ENCODE results near the gene HS3ST4. TPM values are rescaled to one million over a fixed set of nuclear protein-coding genes. Genes with fewer than 3 reads are reported as not detected.
A peak's percentile ranks its signal among the peaks of the same experiment; 100 is the strongest.

HS3ST4 gene
- total RNA-seq, 1 donor: under 0.01 TPM

DNA sequence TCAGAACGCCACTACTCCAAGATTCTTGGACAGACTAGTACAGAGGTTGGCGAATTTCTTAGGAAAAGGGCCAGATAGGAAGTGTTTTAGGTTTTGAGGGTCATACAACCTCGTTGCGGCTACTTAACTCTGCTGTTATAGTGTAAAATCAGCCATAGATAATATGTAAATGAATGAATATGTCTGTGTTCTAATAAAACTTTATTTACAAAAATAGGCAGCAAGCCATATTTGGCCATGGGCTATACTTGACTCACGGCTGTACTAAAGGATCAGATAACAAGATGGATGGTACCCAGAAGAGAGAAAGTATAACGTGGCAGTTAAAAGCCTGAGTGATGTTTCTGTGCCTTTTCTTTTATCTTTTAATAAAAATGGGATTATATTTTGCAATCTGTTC is 125.5 kb downstream of the HS3ST4 start:
- DNase-seq (ENCODE audit: low read depth in 2 of 3, low spot score in 2 of 3): no peak

DNA sequence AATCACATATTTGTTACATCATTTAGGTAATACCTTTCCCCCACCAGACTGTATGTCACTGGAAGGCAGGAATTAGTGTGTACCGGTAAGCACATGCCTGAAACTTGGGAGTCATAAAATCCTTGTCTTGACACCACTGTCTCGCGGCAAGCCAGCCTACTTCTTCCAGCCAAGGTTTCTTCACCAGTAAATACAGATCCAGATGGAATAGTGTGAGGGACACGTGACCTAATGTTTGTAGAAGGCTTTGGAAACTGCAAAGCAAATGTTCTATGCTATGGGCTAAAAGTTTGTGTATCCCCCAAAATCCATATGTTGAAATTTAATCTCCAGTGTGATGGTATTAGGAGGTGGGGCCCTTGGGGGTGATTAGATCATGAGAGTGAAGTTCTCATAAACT is 126.1 kb downstream of the HS3ST4 start:
- no peak for DNase-seq (ENCODE audit: low read depth in 2 of 3, low spot score in 2 of 3)

DNA sequence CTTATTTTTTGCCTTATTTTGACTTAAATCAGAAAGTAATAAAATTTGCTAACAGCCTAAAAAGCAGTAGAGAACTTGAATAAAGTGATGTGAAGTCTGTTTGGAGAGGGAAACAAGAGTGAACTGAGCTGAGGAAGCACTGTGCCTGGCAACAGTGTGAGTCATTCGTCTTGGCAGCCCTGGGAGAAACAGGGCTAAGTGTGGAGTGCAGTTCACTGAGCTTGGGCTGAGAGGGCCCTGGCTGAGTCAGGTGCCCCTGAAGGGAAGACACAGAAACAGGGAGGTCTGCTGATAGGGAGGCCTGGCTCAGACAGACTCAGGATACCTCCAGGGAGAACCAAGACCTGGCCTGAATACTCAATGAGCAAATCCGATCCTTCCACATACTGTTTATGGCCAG is 132.1 kb downstream of the HS3ST4 start:
- no peak for DNase-seq (ENCODE audit: low read depth in 2 of 3, low spot score in 2 of 3)

DNA sequence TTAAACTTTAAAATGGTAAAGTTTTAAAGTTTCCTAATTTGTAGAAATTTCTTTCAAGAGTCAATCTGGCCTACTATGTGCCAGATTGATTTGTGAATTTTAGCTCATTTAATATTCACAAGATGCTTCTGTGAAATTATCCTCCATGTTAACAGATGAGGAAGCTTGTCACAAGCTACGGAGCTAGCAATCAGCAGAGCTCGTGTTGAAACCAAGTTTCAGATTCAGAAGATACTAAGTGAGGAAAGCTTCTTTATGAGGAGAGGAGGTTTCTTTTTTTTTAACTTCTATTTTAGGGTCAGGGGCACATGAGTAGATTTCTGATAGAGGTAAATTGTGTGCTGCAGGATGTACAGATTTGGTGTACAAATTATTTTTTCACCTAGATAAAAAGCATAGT is 135.9 kb downstream of the HS3ST4 start:
- no peak for DNase-seq (ENCODE audit: low read depth in 2 of 3, low spot score in 2 of 3)

DNA sequence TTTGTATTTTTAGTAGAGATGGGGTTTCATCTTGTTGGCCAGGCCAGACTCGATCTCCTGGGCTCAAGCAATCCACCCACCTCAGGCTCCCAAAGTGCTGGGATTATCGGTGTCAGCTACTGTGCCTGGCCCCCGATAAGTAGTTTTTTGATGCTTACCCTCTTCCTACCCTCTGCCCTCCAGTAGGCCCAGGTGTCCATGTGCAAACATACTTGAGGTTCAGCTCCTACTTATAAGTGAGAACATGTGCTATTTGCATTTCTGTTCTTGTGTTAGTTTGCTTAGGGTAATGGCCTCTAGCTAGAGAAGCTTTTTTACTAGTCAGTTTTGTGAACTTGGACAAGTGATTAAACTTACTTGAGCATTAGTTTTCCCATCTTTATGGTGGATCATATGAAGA is 136.8 kb downstream of the HS3ST4 start:
- no peak for DNase-seq (ENCODE audit: low read depth in 2 of 3, low spot score in 2 of 3)

DNA sequence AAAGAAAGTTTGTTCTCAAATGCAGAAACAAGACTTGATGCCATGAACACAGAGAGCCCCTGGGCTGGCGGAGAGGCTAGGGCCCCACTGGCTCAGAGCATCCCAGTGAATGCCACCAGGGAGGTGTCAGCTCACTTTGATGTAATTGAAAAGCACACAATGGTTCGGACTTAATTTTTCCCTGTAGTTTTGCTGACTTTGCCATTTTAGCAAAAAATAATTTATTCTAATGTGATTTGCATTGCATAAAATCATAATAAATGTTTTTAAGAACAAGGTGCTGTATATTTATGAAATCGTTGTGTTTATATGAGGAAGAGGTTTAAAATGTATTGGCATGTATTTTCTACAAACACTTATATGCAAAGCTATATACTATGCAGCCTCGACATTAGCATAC is 140.5 kb downstream of the HS3ST4 start:
- DNase-seq (ENCODE audit: low read depth in 2 of 3, low spot score in 2 of 3): no peak

DNA sequence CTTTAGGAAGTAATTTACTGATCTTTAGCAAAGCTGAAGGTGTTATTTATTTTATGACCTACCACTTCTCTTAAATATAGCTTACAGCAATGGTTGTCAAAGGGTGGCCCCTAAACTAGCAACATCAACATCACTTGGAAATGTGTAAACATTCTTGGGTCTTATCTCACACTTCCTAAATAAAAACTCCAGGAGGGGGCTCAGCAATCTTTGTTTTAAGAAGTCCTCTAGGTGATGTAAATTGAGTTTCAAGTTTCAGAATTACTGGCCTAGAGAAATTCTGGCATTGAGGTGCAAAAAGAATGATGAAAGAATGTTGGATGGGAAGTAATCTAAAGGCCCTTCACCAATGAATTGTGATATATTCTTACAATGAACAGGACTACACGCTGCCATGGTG is 142.3 kb downstream of the HS3ST4 start:
- DNase-seq (ENCODE audit: low read depth in 2 of 3, low spot score in 2 of 3): no peak

DNA sequence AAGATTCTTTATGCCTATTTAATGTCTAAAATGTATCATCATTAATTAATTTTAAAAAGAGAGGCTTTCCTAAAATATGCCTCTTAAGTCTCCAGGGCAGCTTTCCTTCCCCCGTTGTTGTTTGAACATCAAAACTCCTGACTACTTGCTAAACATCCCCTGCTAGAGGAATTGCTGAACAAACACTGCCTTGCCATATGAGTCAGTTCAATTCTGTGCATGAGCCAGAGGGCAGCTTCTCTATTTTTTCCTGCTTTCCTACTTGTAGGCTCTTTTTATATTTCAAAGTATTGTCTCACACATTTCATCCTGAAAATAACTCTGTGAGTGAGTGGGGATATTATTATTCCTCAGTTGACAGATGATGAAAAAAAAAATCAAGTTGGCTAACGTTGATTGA is 143.4 kb downstream of the HS3ST4 start:
- no peak for DNase-seq (ENCODE audit: low read depth in 2 of 3, low spot score in 2 of 3)

DNA sequence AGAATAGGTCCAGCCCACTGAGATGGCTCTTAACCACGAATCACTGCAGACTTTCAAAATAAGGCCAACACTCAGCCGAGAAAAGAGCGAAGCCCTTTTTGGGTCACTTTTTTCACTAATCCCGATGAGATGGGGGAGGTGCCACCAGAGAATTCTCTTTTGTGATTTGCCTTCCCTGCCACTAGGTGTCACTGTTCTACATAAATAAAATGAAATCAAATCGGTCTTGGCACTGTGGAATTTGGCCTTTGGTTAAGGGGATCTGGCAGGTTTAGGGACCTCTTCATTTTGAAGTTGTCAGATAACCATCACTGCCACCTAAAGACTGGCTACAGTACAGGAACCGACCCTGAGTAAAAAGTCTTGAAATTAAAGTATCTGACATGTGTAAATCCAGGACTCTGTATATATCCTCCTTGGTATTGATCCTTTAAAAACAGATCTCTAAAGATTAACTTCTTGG is 147.0 kb downstream of the HS3ST4 start:
- DNase-seq (ENCODE audit: low read depth in 2 of 3, low spot score in 2 of 3): peak; percentile 4 to 68 (median 32)

DNA sequence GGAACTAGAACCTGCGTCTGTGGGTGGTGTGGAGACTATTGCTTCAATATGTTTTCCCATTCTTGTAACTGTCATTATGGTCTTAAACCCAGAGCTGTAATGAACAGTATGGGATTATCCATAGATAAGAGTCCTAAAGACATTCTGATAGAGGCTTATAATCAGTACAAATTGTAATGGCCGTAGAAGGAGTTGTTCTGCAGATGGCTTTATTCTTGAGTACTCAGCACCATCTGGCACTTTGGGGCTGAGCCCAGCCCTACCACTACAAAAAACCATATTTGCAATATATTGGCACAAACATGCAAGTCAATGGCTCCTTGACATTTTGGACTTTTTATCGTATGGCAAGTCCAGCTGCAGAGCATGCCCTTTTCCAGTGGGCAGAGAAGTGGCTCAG is 150.0 kb downstream of the HS3ST4 start:
- no peak for DNase-seq (ENCODE audit: low read depth in 2 of 3, low spot score in 2 of 3)

DNA sequence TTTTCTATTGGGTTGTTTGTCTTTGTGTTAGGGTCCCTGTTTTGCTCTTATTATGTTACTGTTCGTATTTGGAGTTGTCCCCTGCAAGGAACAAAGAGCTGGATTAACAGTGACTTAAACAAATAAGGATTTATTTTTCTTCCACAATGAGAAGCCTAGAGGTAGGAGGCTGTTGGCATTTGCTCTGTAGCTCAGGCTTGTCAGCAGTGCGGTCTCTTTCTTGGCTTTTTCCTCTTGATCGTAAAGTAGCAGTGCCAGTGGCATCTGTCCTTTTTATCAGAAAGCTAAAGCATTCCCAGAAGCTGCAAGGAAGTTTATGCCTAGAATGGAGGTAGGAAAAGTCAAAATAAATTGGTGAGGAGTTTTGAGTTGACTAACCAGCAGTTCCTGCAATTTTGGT is 154.1 kb downstream of the HS3ST4 start:
- DNase-seq (ENCODE audit: low read depth in 2 of 3, low spot score in 2 of 3): no peak

DNA sequence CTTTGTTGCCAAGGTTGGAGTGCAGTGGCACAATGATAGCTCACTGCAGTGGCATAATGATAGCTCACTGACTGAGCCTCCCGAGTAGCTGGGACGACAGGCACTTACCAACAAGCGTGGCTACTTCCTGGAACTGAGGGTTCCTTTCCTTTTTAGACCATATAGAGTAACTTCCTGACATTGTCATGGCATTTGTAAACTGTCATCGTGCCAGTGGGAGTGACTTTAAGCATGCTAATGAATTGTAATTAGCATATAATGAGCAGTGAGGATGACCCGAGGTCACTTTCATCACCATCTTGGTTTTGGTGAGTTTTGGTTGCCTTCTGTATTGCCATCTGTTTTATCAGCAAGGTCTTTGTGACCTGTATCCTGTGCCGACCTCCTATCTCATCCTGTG is 162.4 kb downstream of the HS3ST4 start:
- DNase-seq (ENCODE audit: low read depth in 2 of 3, low spot score in 2 of 3): no peak

DNA sequence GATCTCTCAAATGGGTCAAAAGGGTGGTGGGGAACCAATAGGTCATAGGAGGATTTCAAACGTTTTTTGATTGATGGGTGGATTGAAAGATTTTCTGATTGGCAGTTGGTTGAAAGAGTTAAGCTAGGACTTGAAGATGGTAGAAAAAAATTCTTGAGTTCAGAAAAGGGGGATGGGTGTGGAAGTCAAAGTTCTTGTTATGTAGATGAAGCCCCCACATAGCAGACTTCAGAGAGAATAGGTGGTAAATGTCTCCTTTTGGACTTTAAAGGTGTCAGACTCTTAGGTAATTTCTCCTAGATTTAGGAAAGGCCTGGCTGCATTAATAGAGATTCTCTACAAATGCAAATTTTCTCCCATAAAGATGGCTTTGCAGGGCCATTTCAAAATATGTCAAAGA is 163.3 kb downstream of the HS3ST4 start:
- no peak for DNase-seq (ENCODE audit: low read depth in 2 of 3, low spot score in 2 of 3)

DNA sequence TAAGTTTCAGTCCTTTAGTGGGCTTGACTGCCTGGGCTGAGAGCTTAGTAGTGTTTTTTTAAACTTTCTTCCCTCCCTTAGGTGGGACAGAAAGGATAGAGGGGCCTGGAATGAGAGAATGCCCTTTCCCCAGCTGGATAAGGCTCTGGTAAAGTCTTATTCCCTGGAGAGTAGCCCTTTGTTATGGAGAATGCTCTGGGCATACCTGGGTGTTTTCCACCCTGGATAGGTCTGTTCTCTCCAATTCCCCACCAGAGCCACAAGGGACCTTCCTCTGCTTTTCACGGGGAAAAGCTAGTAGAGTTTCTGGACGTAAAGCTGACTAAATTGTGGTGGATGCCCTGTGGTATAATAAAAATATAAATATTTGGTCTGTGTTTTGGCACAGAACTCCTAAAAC is 164.1 kb downstream of the HS3ST4 start:
- DNase-seq (ENCODE audit: low read depth in 2 of 3, low spot score in 2 of 3): no peak

DNA sequence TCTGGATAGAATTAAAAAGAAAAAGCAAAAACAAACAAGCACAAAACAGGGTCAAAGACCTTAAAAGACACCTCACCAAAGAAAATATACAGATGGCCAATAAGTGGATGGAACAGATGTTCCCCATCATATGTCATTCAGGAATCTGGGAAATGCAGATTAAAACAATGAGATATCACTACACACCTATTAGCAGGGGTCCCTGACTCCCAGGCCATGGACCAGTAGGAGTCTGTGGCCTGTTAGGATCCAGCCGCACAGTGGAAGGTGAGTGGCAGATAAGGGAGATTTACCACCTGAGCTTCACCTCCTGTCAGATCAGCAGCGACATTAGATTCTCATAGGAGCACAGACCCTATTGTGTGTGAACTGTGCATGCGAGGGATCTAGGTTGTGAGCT is 167.9 kb downstream of the HS3ST4 start:
- no peak for DNase-seq (ENCODE audit: low read depth in 2 of 3, low spot score in 2 of 3)

DNA sequence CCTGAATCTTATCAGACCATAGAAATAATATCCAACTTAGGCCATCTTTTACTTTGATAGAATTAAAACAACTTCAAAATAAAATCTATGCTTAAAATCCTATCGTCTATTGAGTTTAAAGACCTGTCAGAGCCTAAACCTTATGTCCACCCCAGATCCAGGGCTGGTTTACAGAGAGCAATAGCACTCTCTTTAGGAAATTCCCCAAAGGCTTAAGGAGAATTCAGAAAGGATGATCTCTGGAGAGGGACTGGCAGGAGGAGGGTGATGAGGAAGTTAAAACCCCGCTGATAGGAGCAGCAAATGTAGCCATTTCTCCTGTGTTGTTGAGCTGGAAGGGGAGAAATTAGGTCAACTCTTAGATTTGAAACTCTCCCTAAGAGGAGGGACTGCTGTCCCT is 175.3 kb downstream of the HS3ST4 start:
- no peak for DNase-seq (ENCODE audit: low read depth in 2 of 3, low spot score in 2 of 3)

DNA sequence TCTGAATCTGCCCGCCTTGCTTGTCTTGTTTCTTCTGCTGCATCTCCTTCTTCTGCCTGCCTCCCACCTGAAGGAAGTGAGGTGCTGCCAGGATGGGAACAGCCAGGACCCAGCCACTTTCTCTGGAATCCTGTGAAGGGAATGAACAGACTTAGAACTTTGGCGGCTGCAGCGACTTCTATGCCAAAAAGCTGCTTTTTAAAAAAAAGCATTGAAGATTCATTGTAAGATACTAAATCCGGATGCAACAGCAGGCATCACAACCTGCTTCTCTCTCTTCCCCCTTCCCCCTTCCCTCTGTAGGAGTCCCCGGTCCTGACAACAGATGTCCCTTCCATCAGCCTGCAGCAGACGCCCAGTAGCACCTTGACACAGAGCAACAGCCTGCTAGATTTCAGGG is 176.3 kb downstream of the HS3ST4 start:
- no peak for DNase-seq (ENCODE audit: low read depth in 2 of 3, low spot score in 2 of 3)

DNA sequence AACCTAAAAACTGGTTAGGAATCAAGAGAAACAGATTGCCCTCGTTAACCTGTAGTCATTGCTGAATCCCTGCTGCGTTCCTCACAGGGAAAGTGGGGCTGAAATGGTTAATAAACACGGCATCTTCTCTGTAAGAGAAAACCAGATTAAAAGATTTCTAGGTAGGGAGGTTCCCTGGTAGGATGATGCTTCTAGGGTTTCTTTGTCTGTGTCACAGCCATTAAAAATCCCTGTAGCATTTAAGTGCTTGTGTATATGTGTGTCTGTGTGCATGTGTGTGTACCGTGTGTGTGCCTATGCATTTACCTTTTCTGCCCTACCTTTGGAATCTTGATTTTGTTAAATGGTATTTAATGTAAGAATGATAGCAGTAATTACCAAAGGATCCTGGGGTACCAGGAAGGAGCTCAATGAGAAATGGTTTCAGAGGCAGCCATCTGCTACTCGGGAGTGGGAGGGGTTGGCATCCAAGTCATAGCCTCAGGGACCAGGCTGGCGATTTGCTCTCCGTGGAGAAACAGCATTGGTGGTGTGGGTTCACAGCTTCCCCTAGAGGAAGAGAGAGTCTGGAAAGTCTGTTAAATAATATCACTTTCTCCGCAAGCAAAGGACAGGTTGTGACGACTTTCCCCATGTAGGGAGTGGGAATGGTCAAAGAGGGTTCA is 177.1 kb downstream of the HS3ST4 start:
- no peak for DNase-seq (ENCODE audit: low read depth in 2 of 3, low spot score in 2 of 3)

DNA sequence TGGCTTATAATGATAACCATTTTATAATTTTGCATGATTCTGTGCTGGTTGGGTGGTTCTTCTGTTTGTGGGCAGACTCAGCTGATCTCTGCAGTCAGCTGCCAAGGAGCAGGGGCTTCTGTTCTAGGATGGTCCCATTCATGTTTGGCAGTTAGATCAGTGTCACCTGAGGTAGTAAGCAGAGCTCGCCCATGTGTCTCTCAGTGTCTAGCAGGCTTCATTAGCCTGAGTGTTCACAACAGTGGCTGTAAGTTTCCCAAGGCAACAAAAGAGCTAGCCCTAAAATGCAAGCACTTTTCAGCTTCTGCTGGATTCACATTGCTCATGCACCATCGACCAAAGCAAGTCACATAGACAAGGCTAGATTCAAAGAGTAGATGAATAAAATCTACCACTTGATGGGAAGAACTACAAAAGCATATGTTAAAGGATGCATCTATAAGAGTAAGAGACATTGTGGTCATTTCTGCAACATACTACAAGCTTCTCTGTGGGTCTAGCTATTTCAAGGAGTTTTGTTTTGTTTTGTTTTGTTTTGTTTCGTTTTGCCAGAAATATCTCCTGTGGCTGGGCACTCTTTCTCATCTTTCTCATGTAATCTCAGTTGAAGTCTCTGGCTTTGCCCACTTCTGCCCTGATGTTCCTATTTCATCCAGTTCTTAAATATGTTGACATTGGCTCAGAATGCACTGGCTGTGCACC is 180.8 kb downstream of the HS3ST4 start:
- DNase-seq (ENCODE audit: low read depth in 2 of 3, low spot score in 2 of 3): no peak

DNA sequence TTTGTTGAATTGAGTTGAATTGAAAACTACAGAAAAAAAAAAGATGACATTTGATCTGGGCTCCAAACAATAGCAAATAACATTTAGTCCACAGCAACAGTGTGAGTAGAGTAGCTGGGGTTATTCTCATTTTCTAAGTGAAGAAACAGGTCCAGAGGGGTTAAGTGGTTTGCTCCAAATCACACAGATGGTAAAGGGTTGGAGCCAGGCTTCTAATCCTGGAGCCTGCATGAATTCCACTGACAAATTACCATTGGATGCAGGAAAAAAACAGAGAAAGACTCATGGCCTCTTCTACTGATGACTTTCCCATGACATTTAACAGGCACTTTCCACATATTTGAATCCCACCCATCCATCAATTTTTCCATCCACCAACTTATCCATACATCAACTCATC is 182.4 kb downstream of the HS3ST4 start:
- DNase-seq (ENCODE audit: low read depth in 2 of 3, low spot score in 2 of 3): no peak

DNA sequence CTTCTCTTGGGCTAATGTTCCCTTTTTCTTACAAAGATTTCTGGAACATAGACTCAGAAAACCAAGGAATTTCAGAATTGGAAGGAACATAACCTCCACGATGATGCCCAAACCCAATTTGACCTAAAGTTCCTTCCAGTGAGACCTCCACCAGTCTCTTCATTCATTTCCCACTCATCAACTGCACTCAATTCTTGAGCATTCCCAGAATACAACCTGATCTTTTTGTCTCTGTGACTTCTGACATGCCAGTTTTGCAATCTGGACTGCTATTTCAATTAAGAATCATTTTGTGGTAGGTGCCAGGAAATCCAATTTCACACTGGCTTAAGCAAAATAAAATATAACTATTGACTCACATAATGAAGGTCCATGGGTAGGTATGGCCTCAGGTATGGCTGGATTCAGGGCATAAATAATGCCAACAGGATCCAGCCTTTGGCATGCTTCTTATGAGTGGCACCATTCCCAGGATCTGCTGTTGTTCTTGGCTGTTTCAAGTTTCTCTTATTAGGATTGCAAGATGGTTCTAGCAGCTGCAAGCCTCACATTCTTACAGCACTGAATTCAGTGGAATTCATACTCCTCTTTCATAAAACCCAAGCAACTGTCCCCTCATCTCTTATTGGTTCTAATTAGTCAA is 184.3 kb downstream of the HS3ST4 start:
- DNase-seq (ENCODE audit: low read depth in 2 of 3, low spot score in 2 of 3): no peak

DNA sequence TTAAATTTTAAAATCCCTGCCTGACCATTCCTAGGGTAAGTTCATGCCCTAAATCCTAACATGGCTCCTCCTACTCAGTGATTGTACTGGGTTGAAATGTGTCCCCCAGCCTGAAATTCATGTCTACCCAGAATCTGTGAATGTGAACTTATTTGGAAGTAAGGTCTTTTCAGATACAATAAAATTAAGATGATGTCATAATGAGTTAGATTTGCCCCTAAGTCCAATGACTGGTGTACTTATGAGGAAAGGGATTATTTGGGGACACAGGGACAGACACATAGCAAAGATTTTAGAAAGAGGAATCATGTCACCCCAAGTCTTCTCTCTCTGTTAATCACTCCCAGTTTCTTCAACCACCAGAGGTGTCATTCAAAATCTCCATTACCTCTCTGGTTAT is 185.3 kb downstream of the HS3ST4 start:
- DNase-seq (ENCODE audit: low read depth in 2 of 3, low spot score in 2 of 3): no peak

All from hematopoietic multipotent progenitor cell (in vitro differentiated cells).